Renal cortical epithelial cell (primary cell): ENCODE results near the gene POLR2A. TPM values are rescaled to one million over a fixed set of nuclear protein-coding genes. Genes with fewer than 3 reads are reported as not detected.

Source experiments
- total RNA-seq: library from RNA; depleted of rRNA; stranded (reverse); fragments of >200 nt; gene quantifications from 2 replicates; pipeline ENCODE4 v1.2.3, GENCODE V29; 2014

POLR2A gene
- total RNA-seq, 1 donor from 2014 or later = 169 TPM

Other genes starting within 250 kb of the POLR2A start
- 26.4 and 47.5 TPM in 2 replicates for gene DVL2, start 249.8 kb upstream of the POLR2A start, total RNA-seq
- gene PHF23, start 244.9 kb upstream of the POLR2A start, total RNA-seq = 41.2 and 50.7 TPM in 2 replicates
- 137 and 148 TPM in 2 replicates for gene GABARAP, start 241.9 kb upstream of the POLR2A start, total RNA-seq
- gene CTDNEP1, start 232.6 kb upstream of the POLR2A start, total RNA-seq = 19.4 and 53.9 TPM in 2 replicates
- gene ELP5, start 232.2 kb upstream of the POLR2A start, total RNA-seq = 22.1 and 24.8 TPM in 2 replicates
- 25.1 and 306 TPM in 2 replicates for gene CLDN7, start 221.9 kb upstream of the POLR2A start, total RNA-seq
- 0.30 and 0.35 TPM in 2 replicates for gene SLC2A4, start 202.6 kb upstream of the POLR2A start, total RNA-seq
- 0.45 TPM in 1 of 2 replicates, not detected in the other for gene YBX2, start 189.7 kb upstream of the POLR2A start, total RNA-seq
- gene EIF5A, start 176.7 kb upstream of the POLR2A start, total RNA-seq = 352 and 682 TPM in 2 replicates
- 39.1 and 49.4 TPM in 2 replicates for gene GPS2, start 169.0 kb upstream of the POLR2A start, total RNA-seq
- 21.4 and 27.8 TPM in 2 replicates for gene NEURL4, start 155.0 kb upstream of the POLR2A start, total RNA-seq
- gene ACAP1, start 147.8 kb upstream of the POLR2A start, total RNA-seq = 0.20 and 65.5 TPM in 2 replicates
- gene KCTD11, start 132.2 kb upstream of the POLR2A start, total RNA-seq = 10.4 and 13.7 TPM in 2 replicates
- gene TMEM95, start 129.2 kb upstream of the POLR2A start, total RNA-seq = not detected in 2 replicates
- 3.6 and 8.0 TPM in 2 replicates for gene TNK1, start 103.3 kb upstream of the POLR2A start, total RNA-seq
- 20.0 and 71.0 TPM in 2 replicates for gene PLSCR3, start 89.8 kb upstream of the POLR2A start, total RNA-seq
- 35.9 and 143 TPM in 2 replicates for gene TMEM256, start 80.3 kb upstream of the POLR2A start, total RNA-seq
- gene NLGN2, start 76.5 kb upstream of the POLR2A start, total RNA-seq = 2.6 and 17.1 TPM in 2 replicates
- gene SPEM1, start 64.0 kb upstream of the POLR2A start, total RNA-seq = not detected in 2 replicates
- not detected in 2 replicates for gene SPEM2, start 58.8 kb upstream of the POLR2A start, total RNA-seq
- gene SPEM3, start 55.5 kb upstream of the POLR2A start, total RNA-seq = not detected in 2 replicates
- 16.9 and 33.0 TPM in 2 replicates for gene TMEM102, start 48.9 kb upstream of the POLR2A start, total RNA-seq
- 3.3 and 10.7 TPM in 2 replicates for gene FGF11, start 44.9 kb upstream of the POLR2A start, total RNA-seq
- 15.3 and 26.0 TPM in 2 replicates for gene CHRNB1, start 39.3 kb upstream of the POLR2A start, total RNA-seq
- gene ZBTB4, start 4.7 kb upstream of the POLR2A start, total RNA-seq = 14.8 and 39.2 TPM in 2 replicates
- not detected in 2 replicates for gene SLC35G6, start 2.9 kb upstream of the POLR2A start, total RNA-seq
- 4.2 and 15.5 TPM in 2 replicates for gene TNFSF12, start 64.7 kb downstream of the POLR2A start, total RNA-seq
- gene TNFSF13, start 74.4 kb downstream of the POLR2A start, total RNA-seq = 22.1 and 31.9 TPM in 2 replicates
- gene SENP3, start 77.6 kb downstream of the POLR2A start, total RNA-seq = 61.4 and 101 TPM in 2 replicates
- gene CD68, start 95.3 kb downstream of the POLR2A start, total RNA-seq = 4.2 and 7.6 TPM in 2 replicates
- 85.9 and 150 TPM in 2 replicates for gene MPDU1, start 99.5 kb downstream of the POLR2A start, total RNA-seq
- gene SOX15, start 105.7 kb downstream of the POLR2A start, total RNA-seq = 0.60 and 2.4 TPM in 2 replicates
- gene FXR2, start 130.5 kb downstream of the POLR2A start, total RNA-seq = 35.0 and 64.4 TPM in 2 replicates
- 16.8 and 29.6 TPM in 2 replicates for gene SAT2, start 143.5 kb downstream of the POLR2A start, total RNA-seq
- 0.25 TPM in 1 of 2 replicates, not detected in the other for gene SHBG, start 145.8 kb downstream of the POLR2A start, total RNA-seq
- 0.30 TPM in 1 of 2 replicates, not detected in the other for gene ATP1B2, start 166.6 kb downstream of the POLR2A start, total RNA-seq
- 29.3 and 53.8 TPM in 2 replicates for gene TP53, start 203.1 kb downstream of the POLR2A start, total RNA-seq
- gene WRAP53, start 204.1 kb downstream of the POLR2A start, total RNA-seq = 6.2 and 9.2 TPM in 2 replicates
- 0.69 and 2.9 TPM in 2 replicates for gene EFNB3, start 220.8 kb downstream of the POLR2A start, total RNA-seq
- 0.15 TPM in 1 of 2 replicates, not detected in the other for gene DNAH2, start 233.4 kb downstream of the POLR2A start, total RNA-seq